GM18867 (cell line): Measurements from ENCODE around the gene RBM20.

Experiments used
- ATAC-seq: cut with Tn5 transposase; IDR thresholded peaks from one replicate; pipeline ENCODE4 v1.9.1; 2021; ENCODE audit warnings: mild to moderate bottlenecking, moderate library complexity; ENCODE audit not compliant: unreplicated experiment

RBM20 gene

GRCh38 chr10:110845756-110846620 lies 201.9 kb downstream of the RBM20 start:
- no peak for ATAC-seq

- no peak for ATAC-seq
These were observed 203.2 kb downstream of the RBM20 start for GRCh38 chr10:110847374-110847773.

DNA sequence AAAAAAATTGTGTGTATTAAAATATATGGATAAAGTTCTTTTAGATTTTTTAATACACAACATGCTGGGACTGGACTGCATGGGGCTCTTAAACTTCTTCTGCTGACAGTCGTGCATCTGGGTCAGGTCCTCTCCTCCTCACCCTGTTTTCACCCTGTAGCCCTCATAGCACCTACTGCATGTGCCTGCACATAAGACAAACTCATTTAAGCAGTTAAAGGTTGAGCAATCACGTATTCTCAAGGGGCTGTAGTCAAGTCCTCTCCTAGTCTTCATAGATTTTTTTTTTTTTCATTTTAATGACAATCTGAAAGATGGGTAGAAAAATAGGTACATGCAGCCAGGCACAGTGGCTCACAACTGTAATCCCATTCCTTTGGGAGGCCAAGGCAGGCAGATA lies 204.0 kb downstream of the RBM20 start:
- ATAC-seq: no peak

GRCh38 chr10:110850099-110850498 lies 206.0 kb downstream of the RBM20 start:
- no peak for ATAC-seq

- ATAC-seq: no peak
These were observed 207.0 kb downstream of the RBM20 start for GRCh38 chr10:110851020-110851612.

GRCh38 chr10:110852255-110852896 lies 208.2 kb downstream of the RBM20 start:
- ATAC-seq: no peak

GRCh38 chr10:110852947-110853346 lies 208.8 kb downstream of the RBM20 start:
- ATAC-seq: no peak

DNA sequence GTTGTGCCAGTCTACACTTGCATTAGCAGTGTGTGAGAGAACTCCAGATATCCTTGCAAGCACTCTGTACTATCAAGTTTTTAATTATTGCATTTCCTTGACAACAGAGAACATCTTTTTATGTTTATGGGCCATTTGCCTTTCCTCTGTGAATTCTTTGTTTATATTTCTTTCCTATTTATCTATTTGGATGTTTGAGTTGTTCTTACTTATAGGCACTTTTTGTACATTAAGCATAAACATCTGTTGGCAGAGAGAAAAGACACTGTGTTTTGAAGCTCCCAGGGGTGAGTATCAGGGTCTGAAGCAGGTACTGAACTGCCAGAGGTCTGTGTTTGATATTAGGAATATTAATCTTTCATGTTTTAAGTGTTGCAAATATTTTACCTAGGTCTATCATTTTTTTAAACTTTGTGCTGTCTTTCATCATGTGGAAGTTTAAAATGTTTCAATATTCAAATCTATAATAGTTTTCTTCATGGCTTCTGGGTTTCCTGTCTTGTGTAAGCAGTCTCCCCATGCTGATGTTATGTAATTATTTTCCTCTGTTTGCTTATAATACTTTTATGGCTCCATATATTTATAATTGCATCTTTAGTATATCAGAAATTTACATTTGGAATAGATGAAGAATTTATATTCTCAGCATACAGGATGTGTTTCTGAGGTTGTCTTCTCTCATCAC lies 209.9 kb downstream of the RBM20 start:
- ATAC-seq: no peak

GRCh38 chr10:110857265-110858171 lies 213.4 kb downstream of the RBM20 start:
- ATAC-seq: no peak

DNA sequence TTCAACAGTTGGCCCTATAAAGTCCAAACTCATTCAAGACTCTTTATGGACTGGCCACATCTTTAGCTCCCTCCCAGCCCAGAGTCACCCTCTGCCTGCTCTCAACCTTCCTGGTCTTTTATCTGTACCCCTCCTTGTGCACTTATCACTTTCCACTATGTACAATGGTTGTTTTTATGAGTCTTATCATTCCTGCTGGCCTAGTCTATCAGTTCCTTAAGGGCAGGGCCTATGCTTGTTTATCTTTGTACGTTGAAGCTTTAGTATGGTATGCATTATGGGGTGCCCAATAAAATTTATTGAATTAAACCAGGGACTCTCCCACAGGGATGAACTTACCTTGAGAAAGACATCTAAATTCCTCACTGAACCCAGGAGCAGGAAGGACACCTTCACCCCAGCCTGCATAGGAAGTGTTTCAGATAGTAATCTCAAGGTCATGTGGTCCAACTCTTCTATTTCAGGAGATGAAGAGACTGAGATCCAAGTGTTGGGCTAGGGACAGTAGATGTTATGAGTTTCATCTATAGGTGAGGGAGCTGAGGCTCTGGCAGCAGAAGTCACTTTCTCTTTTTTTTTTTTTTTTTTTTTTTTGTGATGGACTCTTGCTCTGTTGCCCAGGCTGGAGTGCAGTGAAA lies 214.3 kb downstream of the RBM20 start:
- ATAC-seq: no peak

DNA sequence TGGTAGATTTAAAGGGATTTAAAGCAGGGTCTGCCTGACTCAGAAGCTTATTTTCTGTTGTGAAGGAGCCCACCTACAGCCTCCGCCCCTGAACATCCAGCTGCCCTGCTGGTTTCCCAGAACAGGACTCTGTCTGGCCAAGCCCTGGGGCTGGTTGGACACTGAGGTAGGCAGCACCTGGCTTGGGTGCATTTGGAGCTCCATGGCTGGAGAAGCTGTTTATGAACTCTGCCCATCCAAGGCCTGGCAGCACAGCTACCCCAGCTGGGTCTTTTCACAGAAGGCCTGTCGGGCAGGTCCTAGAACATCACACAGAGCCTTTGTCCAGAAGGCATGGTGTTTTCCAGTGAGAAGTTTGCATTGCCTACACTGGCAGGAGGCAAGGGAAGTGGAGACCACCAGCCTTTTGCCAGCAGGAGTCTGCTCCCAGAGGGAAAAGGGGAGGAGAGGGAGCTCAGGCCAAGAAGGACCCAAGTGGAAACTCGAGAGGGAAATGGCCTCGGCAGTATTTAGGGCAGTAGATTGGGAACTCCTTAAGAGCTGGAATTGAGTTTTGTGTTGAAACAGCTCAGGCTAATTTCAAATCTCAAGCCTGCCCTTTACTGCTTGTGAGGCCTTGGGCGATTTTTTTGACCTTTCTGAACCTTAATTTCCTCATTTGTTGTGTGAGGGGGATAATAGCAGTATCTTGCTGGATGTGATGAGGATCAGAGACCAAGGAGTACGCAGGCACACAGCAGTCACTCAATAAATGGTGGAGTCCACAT lies 215.3 kb downstream of the RBM20 start:
- no peak for ATAC-seq

GRCh38 chr10:110859973-110860376 lies 215.8 kb downstream of the RBM20 start:
- ATAC-seq: no peak

DNA sequence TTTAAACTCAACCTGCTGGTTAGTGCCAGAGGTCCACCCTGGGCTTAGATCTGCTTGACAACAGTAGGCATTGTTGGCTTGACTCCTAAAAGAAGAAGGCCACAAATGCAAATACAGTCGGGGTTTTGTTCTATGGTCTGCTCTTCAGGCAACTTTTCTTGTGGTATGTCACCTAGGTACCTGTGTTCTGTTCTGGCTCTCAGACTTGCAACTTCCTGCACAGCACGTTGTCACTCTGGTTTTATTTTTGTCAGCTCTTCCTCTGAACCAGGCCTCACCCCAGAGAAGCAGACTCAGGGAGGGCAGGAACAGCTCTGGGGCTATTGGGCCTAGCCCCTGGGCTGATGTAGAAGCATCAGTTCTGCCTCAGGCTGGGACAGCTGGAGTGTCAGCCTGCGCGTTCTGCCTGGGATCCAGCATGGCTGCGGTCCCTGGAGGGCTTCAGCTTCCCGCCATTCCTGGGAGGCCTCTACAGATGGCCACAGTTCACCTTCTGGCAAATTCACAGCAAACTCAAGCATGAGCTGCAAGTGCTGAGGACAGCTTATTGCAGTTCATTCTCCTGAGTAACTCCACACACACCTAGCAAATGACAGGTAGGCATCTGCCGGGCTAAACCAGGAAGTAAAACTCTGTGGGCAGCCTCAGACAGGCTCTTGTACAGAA lies 216.6 kb downstream of the RBM20 start:
- ATAC-seq: peak; percentile 64

DNA sequence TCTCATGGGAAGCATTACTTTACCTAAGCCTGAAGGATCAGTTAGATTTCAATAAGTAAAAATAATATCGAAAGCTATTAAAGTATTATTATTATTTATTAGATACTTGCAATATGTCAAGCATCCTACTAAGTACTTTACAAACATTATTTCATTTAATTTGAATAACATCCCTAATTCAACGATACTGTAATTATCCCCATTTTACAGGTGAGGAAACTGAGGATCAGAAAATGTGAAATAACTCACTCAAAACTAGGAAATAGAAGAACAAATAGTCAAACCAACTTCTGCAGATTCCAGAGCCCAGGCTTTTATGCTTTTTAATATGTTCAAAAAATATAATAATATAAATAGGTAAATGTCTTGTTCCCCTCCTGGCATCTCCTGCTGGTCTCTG lies 217.3 kb downstream of the RBM20 start:
- no peak for ATAC-seq

DNA sequence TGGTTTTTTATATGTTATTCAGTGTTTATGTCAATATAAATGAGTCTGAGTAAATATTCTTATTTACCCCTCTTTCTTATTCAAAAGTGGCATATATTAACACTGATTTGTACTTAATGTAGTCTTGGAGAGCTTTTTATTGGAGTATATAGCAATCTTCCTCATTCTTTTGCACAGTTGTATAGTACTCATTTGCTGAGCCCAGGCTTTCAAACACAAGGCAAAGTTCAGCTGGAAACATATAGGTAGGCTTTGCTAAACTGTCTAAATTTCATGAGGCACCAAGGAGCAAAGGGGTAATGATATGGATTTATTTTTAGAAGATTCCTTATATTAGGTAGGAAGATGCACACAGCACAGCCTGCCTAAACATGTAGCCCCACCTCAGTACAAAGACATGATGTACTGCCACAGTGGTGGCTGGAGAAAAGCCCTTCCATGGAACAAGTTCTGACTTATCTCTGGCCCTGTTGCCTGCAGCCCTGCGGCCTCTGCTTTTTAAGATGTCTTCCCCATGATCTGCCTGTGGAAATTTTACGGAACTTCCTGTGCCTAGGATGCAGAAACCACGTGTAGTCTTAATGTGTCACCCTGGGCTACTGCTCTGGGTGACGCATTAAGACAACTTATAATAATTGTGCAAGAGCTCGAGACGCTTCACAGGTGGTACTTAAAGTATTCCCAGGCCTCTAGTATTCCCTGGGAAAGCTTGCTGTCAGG lies 218.0 kb downstream of the RBM20 start:
- no peak for ATAC-seq

DNA sequence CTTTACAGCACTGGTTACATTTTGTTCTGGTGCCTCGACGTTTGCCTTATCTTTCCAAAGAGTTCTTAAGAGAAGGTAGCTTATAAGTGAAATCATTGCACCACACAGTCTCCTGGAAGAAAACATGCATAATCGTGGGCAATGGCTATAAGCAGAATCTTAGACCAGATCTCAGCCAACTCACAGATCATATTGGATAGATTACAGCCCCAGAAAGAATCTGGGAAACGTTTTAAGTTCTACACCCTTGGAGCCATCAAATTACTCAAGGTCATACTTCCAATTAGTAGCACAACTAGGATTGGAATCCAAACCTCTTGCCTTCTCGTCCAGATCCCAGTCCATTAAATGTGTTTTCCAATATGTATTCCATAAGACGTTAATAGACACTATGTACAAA lies 218.8 kb downstream of the RBM20 start:
- ATAC-seq: no peak

DNA sequence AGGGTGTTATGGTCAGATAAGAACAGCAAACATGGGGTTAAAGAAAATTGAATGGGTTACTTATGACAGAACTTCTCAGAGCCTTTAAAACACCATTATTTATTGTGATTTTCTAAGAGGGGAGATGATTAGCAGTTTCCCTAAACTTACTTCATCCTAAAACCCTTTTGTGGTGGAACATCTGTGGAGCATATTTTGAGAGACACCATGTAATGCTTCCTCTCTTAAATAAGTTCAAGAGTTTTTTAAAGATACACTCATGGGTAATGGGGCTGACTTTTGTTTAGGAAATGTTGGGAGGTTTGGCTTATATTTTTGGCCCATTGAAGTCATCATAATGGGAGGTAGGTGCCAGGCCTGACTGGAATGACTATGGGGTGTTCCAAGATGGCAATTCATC lies 219.2 kb downstream of the RBM20 start:
- ATAC-seq: no peak

DNA sequence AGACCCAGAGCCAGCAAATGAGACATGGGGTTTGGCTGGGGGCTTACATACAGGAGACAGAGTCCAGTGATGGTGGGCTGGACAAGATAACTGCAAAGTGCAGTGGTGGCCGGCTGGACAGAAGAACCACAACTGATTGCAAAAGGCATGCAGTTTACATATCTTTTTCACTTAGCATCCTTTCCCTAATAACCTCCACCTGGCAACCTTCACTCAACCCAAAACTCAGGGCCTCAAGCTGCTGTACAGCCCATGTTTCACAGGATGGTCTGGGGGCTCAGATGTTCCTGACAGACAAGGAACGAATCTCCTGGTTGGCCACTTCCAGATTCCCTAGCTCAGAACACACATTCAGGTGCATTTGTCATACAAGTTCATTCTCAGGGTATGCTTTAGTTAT lies 219.8 kb downstream of the RBM20 start:
- no peak for ATAC-seq
